ENCODE measurements around the gene GJB3. TPM values are rescaled to one million over a fixed set of nuclear protein-coding genes. Genes with fewer than 3 reads are reported as not detected.
A peak's percentile ranks its signal among the peaks of the same experiment; 100 is the strongest.

GJB3 gene
- total and polyA plus RNA-seq, 4 donors: 0.15 to 0.33 (median 0.17) TPM; not detected in 1

- Histone ChIP-seq H3K4me1 (ENCODE audit: control insufficient read depth in 4 of 4, insufficient read depth in 4 of 4, low read length in 3 of 4) (peaks cover 0 to 8% (median 0%) of the 10 kb centered on the region in 4 donors), H3K36me3 (ENCODE audit: control insufficient read depth in 4 of 4, insufficient read depth in 3 of 4, low read depth in 1 of 4, low read length in 3 of 4) (peaks cover 0 to 3% (median 0%) of the 10 kb centered on the region in 4 donors), H3K4me3 (ENCODE audit: low read depth in 1 of 3, low read length in 3 of 3) (no peak overlapping the region), H3K27ac (ENCODE audit: low read depth in 1 of 2, low read length in 2 of 2) (peak overlapping the region in 1 of 2 donors; percentile 38), H3K9ac (ENCODE audit: low read depth in 1 of 2, low read length in 2 of 2) (no peak overlapping the region), H3K27me3 (ENCODE audit: control insufficient read depth in 4 of 4, insufficient read depth in 4 of 4, low read length in 3 of 4) (no peaks in the 10 kb centered on the region), H3K9me3 (ENCODE audit: control insufficient read depth in 4 of 4, low read length in 3 of 4) (no peaks in the 10 kb centered on the region)
- DNase-seq (ENCODE audit: low spot score): no peak
- TF ChIP-seq ATF3 (IDR thresholded peaks at IDR 0.05): no peak
- 70% methylated on average over 10 of the region's 10 CpGs for WGBS
Observed at GRCh38 chr1:34792424-34792823, 11.4 kb downstream of the GJB3 start.

- Histone ChIP-seq H3K9ac (ENCODE audit: low read depth in 1 of 2, low read length in 2 of 2) (no peak within 1 kb of the TSS), H3K27me3 (ENCODE audit: control insufficient read depth in 4 of 4, insufficient read depth in 4 of 4, low read length in 3 of 4) (no peaks in the 10 kb centered on the region), H3K9me3 (ENCODE audit: control insufficient read depth in 4 of 4, low read length in 3 of 4) (no peaks in the 10 kb centered on the region), H3K27ac (ENCODE audit: low read depth in 1 of 2, low read length in 2 of 2) (peak within 1 kb of the TSS; percentile 56 to 60), H3K36me3 (ENCODE audit: control insufficient read depth in 4 of 4, insufficient read depth in 3 of 4, low read depth in 1 of 4, low read length in 3 of 4) (peaks cover 0 to 3% (median 0%) of the 10 kb centered on the region in 4 donors), H3K4me1 (ENCODE audit: control insufficient read depth in 4 of 4, insufficient read depth in 4 of 4, low read length in 3 of 4) (peaks cover 0 to 5% (median 2%) of the 10 kb centered on the region in 4 donors), H3K4me3 (ENCODE audit: low read depth in 1 of 3, low read length in 3 of 3) (peak within 1 kb of the TSS in 1 of 3 donors; percentile 43)
- 18% methylated on average over 45 of the region's 45 CpGs for WGBS
- no peak for DNase-seq (ENCODE audit: low spot score)
- TF ChIP-seq, protein P1, sequence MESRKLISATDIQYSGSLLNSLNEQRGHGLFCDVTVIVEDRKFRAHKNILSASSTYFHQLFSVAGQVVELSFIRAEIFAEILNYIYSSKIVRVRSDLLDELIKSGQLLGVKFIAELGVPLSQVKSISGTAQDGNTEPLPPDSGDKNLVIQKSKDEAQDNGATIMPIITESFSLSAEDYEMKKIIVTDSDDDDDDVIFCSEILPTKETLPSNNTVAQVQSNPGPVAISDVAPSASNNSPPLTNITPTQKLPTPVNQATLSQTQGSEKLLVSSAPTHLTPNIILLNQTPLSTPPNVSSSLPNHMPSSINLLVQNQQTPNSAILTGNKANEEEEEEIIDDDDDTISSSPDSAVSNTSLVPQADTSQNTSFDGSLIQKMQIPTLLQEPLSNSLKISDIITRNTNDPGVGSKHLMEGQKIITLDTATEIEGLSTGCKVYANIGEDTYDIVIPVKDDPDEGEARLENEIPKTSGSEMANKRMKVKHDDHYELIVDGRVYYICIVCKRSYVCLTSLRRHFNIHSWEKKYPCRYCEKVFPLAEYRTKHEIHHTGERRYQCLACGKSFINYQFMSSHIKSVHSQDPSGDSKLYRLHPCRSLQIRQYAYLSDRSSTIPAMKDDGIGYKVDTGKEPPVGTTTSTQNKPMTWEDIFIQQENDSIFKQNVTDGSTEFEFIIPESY (IDR thresholded peaks at IDR 0.05): no peak
- TF ChIP-seq SP1 (IDR thresholded peaks at IDR 0.05): no peak
- TF ChIP-seq RXRA (IDR thresholded peaks at IDR 0.05): no peak
- no peak for TF ChIP-seq JUND (IDR thresholded peaks at IDR 0.05)
Observed at GRCh38 chr1:34792868-34793727, 12.1 kb downstream of the GJB3 start, which contains the start of gene GJA4. GJA4 (plus strand) TSS chr1:34792999; CDS start chr1:34794214, 1,215 bp downstream.

DNA sequence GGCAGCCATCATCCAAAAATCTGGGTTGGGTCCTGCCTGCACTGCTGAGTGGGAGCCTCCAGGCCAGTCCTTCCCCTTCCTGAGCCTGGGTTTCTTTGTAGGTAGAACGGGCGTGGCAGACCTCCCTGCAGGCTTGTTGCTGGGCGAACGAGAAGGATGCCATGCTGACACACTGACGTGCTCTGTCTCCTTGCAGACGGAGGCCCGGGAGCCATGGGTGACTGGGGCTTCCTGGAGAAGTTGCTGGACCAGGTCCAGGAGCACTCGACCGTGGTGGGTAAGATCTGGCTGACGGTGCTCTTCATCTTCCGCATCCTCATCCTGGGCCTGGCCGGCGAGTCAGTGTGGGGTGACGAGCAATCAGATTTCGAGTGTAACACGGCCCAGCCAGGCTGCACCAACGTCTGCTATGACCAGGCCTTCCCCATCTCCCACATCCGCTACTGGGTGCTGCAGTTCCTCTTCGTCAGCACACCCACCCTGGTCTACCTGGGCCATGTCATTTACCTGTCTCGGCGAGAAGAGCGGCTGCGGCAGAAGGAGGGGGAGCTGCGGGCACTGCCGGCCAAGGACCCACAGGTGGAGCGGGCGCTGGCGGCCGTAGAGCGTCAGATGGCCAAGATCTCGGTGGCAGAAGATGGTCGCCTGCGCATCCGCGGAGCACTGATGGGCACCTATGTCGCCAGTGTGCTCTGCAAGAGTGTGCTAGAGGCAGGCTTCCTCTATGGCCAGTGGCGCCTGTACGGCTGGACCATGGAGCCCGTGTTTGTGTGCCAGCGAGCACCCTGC, 13.2 kb downstream of the GJB3 start:
- WGBS: 87% methylated on average over 40 of the region's 40 CpGs
- Histone ChIP-seq H3K27me3 (ENCODE audit: control insufficient read depth in 4 of 4, insufficient read depth in 4 of 4, low read length in 3 of 4) (no peaks in the 10 kb centered on the region), H3K4me3 (ENCODE audit: low read depth in 1 of 3, low read length in 3 of 3) (peak overlapping the region in 1 of 3 donors; percentile 43), H3K9me3 (ENCODE audit: control insufficient read depth in 4 of 4, low read length in 3 of 4) (no peaks in the 10 kb centered on the region), H3K36me3 (ENCODE audit: control insufficient read depth in 4 of 4, insufficient read depth in 3 of 4, low read depth in 1 of 4, low read length in 3 of 4) (peaks cover 0 to 3% (median 0%) of the 10 kb centered on the region in 4 donors), H3K4me1 (ENCODE audit: control insufficient read depth in 4 of 4, insufficient read depth in 4 of 4, low read length in 3 of 4) (peaks cover 0 to 5% (median 2%) of the 10 kb centered on the region in 4 donors), H3K27ac (ENCODE audit: low read depth in 1 of 2, low read length in 2 of 2) (peak overlapping the region in 1 of 2 donors; percentile 60), H3K9ac (ENCODE audit: low read depth in 1 of 2, low read length in 2 of 2) (no peak overlapping the region)
- no peak for DNase-seq (ENCODE audit: low spot score)
- TF ChIP-seq, protein P2, sequence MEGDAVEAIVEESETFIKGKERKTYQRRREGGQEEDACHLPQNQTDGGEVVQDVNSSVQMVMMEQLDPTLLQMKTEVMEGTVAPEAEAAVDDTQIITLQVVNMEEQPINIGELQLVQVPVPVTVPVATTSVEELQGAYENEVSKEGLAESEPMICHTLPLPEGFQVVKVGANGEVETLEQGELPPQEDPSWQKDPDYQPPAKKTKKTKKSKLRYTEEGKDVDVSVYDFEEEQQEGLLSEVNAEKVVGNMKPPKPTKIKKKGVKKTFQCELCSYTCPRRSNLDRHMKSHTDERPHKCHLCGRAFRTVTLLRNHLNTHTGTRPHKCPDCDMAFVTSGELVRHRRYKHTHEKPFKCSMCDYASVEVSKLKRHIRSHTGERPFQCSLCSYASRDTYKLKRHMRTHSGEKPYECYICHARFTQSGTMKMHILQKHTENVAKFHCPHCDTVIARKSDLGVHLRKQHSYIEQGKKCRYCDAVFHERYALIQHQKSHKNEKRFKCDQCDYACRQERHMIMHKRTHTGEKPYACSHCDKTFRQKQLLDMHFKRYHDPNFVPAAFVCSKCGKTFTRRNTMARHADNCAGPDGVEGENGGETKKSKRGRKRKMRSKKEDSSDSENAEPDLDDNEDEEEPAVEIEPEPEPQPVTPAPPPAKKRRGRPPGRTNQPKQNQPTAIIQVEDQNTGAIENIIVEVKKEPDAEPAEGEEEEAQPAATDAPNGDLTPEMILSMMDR (IDR thresholded peaks at IDR 0.05; ENCODE audit: low read depth, low read length, missing input control): no peak
- TF ChIP-seq RXRA (IDR thresholded peaks at IDR 0.05) (no peak), MAX (IDR thresholded peaks at IDR 0.05) (no peak), EGR1 (IDR thresholded peaks at IDR 0.05; ENCODE audit: low read depth in 2 of 2) (no peak), JUND (IDR thresholded peaks at IDR 0.05) (no peak), FOXA2 (IDR thresholded peaks at IDR 0.05) (no peak), REST (IDR thresholded peaks at IDR 0.05) (no peak), GABPA (IDR thresholded peaks at IDR 0.05 in 1 of 2, conservative IDR thresholded peaks at IDR 0.05 in 1 of 2) (no peak), HNF4G (IDR thresholded peaks at IDR 0.05) (no peak), TAF1 (conservative IDR thresholded peaks at IDR 0.05) (no peak), NR2F2 (IDR thresholded peaks at IDR 0.05) (no peak), FOXA1 (IDR thresholded peaks at IDR 0.05) (no peak), SP1 (IDR thresholded peaks at IDR 0.05) (no peak), ATF3 (IDR thresholded peaks at IDR 0.05) (no peak), YY1 (IDR thresholded peaks at IDR 0.05) (no peak), HNF4A (conservative IDR thresholded peaks at IDR 0.05) (no peak)

Measured in liver (tissue), 9 donors.